HG03039 (cell line): ENCODE results near the gene ITGA5.

ENCODE experiments used
- ATAC-seq: cut with Tn5 transposase; IDR thresholded peaks from one replicate; pipeline ENCODE4 v1.9.1; 2021; ENCODE audit warnings: mild to moderate bottlenecking, moderate library complexity; ENCODE audit not compliant: unreplicated experiment

Gene ITGA5

GRCh38 chr12:54412786-54413185, 6.3 kb downstream of the ITGA5 start:
- no peak for ATAC-seq

- no peak for ATAC-seq
Measured at GRCh38 chr12:54412348-54412747, 6.7 kb downstream of the ITGA5 start.

- no peak for ATAC-seq
Measured at GRCh38 chr12:54411391-54412241, 7.5 kb downstream of the ITGA5 start.

- no peak for ATAC-seq
Measured at GRCh38 chr12:54409267-54409666, 9.8 kb downstream of the ITGA5 start.

GRCh38 chr12:54407183-54407905, 11.7 kb downstream of the ITGA5 start:
- no peak for ATAC-seq

GRCh38 chr12:54405573-54405972, 13.5 kb downstream of the ITGA5 start:
- ATAC-seq = no peak

GRCh38 chr12:54405106-54405505, 14.0 kb downstream of the ITGA5 start:
- no peak for ATAC-seq

- ATAC-seq = no peak
Measured at GRCh38 chr12:54404061-54405004, 14.7 kb downstream of the ITGA5 start.

GRCh38 chr12:54401119-54401518, 17.9 kb downstream of the ITGA5 start:
- no peak for ATAC-seq

- ATAC-seq = no peak
Measured at GRCh38 chr12:54398995-54399793, 19.9 kb downstream of the ITGA5 start.

- ATAC-seq = no peak
Measured at GRCh38 chr12:54398218-54398617, 20.8 kb downstream of the ITGA5 start.

GRCh38 chr12:54397157-54397556, 21.9 kb downstream of the ITGA5 start:
- no peak for ATAC-seq

GRCh38 chr12:54395545-54395944, 23.5 kb downstream of the ITGA5 start:
- no peak for ATAC-seq

GRCh38 chr12:54394986-54395385, 24.1 kb downstream of the ITGA5 start:
- no peak for ATAC-seq

- ATAC-seq = no peak
Measured at GRCh38 chr12:54394281-54394719, 24.8 kb downstream of the ITGA5 start.

GRCh38 chr12:54393743-54394142, 25.3 kb downstream of the ITGA5 start:
- ATAC-seq = no peak

- ATAC-seq = no peak
Measured at GRCh38 chr12:54393207-54393609, 25.9 kb downstream of the ITGA5 start.

- no peak for ATAC-seq
Measured at GRCh38 chr12:54392485-54393206, 26.4 kb downstream of the ITGA5 start.
